PFSK-1 (cell line): Measurements from ENCODE around the gene MYBPC1.

Experiments
- FOXP2 ChIP-seq: optimal IDR thresholded peaks from 2 replicates; pipeline ENCODE3; 2011; ENCODE audit warnings: borderline replicate concordance, control low read depth, inconsistent platforms; ENCODE audit not compliant: insufficient read depth; ENCODE audit errors: extremely low read length, extremely low read depth
- POLR2AphosphoS5 ChIP-seq: IDR thresholded peaks from 2 replicates; pipeline ENCODE4 v1.6.1; 2012; ENCODE audit warnings: low read depth, mild to moderate bottlenecking, control low read depth, low read length, moderate library complexity
- SIN3A ChIP-seq: IDR thresholded peaks from 2 replicates; pipeline ENCODE4 v1.6.1; 2012; ENCODE audit warnings: mild to moderate bottlenecking, low read length, moderate library complexity, borderline replicate concordance; ENCODE audit not compliant: insufficient read depth
- TAF1 ChIP-seq: IDR thresholded peaks from 2 replicates; pipeline ENCODE4 v1.6.1; 2012; ENCODE audit warnings: low read length, control low read depth, borderline replicate concordance; ENCODE audit not compliant: insufficient read depth
- TF ChIP-seq, protein P1 (sequence below), 2 experiments: IDR thresholded peaks; 2 replicates each; pipeline versions ENCODE4 v1.6.1 to v1.8.0; 2011 to 2012; ENCODE audit warnings: low read depth in 2 of 2, low read length in 2 of 2, control low read depth in 1 of 2, inconsistent platforms in 1 of 2, mild to moderate bottlenecking in 1 of 2, moderate library complexity in 1 of 2; ENCODE audit not compliant: insufficient read depth in 1 of 2

Gene MYBPC1

GRCh38 chr12:101663298-101663697 lies 68.5 kb downstream of the MYBPC1 start:
- no peak for TF ChIP-seq FOXP2
- no peak for TF ChIP-seq POLR2AphosphoS5
- TF ChIP-seq TAF1, result no peak
- TF ChIP-seq, protein P1, sequence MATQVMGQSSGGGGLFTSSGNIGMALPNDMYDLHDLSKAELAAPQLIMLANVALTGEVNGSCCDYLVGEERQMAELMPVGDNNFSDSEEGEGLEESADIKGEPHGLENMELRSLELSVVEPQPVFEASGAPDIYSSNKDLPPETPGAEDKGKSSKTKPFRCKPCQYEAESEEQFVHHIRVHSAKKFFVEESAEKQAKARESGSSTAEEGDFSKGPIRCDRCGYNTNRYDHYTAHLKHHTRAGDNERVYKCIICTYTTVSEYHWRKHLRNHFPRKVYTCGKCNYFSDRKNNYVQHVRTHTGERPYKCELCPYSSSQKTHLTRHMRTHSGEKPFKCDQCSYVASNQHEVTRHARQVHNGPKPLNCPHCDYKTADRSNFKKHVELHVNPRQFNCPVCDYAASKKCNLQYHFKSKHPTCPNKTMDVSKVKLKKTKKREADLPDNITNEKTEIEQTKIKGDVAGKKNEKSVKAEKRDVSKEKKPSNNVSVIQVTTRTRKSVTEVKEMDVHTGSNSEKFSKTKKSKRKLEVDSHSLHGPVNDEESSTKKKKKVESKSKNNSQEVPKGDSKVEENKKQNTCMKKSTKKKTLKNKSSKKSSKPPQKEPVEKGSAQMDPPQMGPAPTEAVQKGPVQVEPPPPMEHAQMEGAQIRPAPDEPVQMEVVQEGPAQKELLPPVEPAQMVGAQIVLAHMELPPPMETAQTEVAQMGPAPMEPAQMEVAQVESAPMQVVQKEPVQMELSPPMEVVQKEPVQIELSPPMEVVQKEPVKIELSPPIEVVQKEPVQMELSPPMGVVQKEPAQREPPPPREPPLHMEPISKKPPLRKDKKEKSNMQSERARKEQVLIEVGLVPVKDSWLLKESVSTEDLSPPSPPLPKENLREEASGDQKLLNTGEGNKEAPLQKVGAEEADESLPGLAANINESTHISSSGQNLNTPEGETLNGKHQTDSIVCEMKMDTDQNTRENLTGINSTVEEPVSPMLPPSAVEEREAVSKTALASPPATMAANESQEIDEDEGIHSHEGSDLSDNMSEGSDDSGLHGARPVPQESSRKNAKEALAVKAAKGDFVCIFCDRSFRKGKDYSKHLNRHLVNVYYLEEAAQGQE (IDR thresholded peaks at IDR 0.05; ENCODE audit: insufficient read depth in 1 of 2, low read depth in 2 of 2, low read length in 2 of 2), result no peak
- TF ChIP-seq SIN3A, result no peak

- TF ChIP-seq, protein P1 (IDR thresholded peaks at IDR 0.05; ENCODE audit: insufficient read depth in 1 of 2, low read depth in 2 of 2, low read length in 2 of 2), result no peak
- TF ChIP-seq POLR2AphosphoS5, result no peak
- TF ChIP-seq FOXP2, result no peak
- no peak for TF ChIP-seq TAF1
- TF ChIP-seq SIN3A, result no peak
Observed at GRCh38 chr12:101664992-101665391, 70.2 kb downstream of the MYBPC1 start.

DNA sequence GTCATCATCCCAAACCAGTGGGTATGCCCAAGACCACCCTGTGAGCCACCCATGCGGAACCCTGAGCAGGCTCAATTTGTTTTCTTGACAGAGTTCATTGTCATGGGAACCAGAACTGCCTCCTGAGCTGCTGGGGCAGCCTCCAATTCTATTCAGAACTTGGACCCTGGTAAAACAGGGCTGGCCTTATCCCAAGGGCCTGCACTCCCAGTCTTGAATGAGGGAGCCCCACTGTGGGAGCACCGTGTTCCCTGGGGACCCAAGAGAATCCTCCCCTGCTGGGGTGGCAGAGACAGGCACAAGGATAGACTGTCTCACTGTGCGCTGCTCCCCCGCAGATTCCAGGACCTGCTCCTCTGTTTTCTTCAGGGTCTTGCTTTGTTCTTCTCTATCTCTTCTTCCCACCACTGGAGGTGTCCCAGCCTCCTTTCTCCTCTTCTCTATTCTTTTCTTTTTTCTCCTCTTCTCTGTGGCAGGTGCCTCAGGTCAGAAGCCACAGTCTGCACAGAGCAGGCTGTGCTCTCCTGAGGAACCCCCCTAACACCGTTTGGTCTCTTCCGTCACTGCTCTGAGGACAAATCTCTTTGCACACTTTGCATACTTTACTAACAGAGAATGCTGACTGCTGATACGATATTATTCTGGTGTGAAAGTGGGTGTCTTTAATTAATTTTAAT lies 71.4 kb downstream of the MYBPC1 start:
- no peak for TF ChIP-seq TAF1
- TF ChIP-seq SIN3A, result no peak
- TF ChIP-seq FOXP2, result no peak
- TF ChIP-seq, protein P1 (IDR thresholded peaks at IDR 0.05; ENCODE audit: insufficient read depth in 1 of 2, low read depth in 2 of 2, low read length in 2 of 2), result no peak
- no peak for TF ChIP-seq POLR2AphosphoS5

DNA sequence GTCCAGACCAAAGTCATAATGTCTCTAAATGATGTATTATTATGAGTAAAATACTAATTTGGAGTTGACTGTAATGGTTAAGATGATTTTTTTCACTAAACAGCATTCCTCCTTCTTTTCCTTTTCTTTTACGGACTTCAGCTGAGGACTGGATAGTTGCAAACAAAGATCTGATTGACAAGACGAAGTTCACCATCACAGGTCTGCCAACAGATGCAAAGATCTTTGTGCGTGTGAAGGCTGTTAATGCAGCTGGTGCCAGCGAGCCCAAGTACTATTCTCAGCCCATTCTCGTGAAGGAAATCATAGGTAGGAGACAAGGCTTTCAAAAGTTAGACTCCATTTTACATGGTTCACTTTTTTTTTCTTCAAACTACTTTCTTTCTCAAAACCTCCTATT lies 72.8 kb downstream of the MYBPC1 start:
- no peak for TF ChIP-seq SIN3A
- TF ChIP-seq TAF1, result no peak
- TF ChIP-seq, protein P1 (IDR thresholded peaks at IDR 0.05; ENCODE audit: insufficient read depth in 1 of 2, low read depth in 2 of 2, low read length in 2 of 2), result no peak
